GM23338 (cell line): ENCODE data around the gene PDE7B.

Experiments
- EZH2 ChIP-seq: fragments of 200-600 bp; sonication (generic); IDR thresholded peaks from one replicate; pipeline ENCODE4 v1.8.0; 2017; ENCODE audit warnings: antibody characterized with exemption, mild to moderate bottlenecking, low read depth; ENCODE audit not compliant: unreplicated experiment
- EZH2phosphoT487 ChIP-seq: fragments of 200-600 bp; sonication (generic); IDR thresholded peaks from one replicate; pipeline ENCODE4 v1.8.1; 2018; ENCODE audit warnings: antibody characterized with exemption; ENCODE audit not compliant: unreplicated experiment
- JUNB ChIP-seq: IDR thresholded peaks from one replicate; pipeline ENCODE4 v1.6.1; 2016; ENCODE audit warnings: antibody characterized with exemption; ENCODE audit not compliant: unreplicated experiment
- NANOG ChIP-seq: IDR thresholded peaks from 2 replicates; pipeline ENCODE4 v1.6.1; 2016; ENCODE audit warnings: antibody characterized with exemption, borderline replicate concordance
- POLR2AphosphoS5 ChIP-seq: IDR thresholded peaks from 2 replicates; pipeline ENCODE4 v1.6.1; 2016; ENCODE audit warnings: antibody characterized with exemption, low read depth
- REST ChIP-seq: IDR thresholded peaks from one replicate; pipeline ENCODE4 v1.6.1; 2018; ENCODE audit warnings: antibody characterized with exemption; ENCODE audit not compliant: unreplicated experiment
- STAT1 ChIP-seq: IDR thresholded peaks from one replicate; pipeline ENCODE4 v1.6.1; 2016; ENCODE audit warnings: antibody characterized with exemption; ENCODE audit not compliant: unreplicated experiment
- ZNF114 ChIP-seq: fragments of 250-450 bp; sonication (Bioruptor Pico); IDR thresholded peaks from 2 replicates; pipeline ENCODE4 v1.5.0; 2020; ENCODE audit warnings: mild to moderate bottlenecking, moderate library complexity
- ZNF331 ChIP-seq: fragments of 250-450 bp; sonication (Bioruptor Pico); IDR thresholded peaks from 2 replicates; pipeline ENCODE4 v1.5.0; 2020; ENCODE audit warnings: low read depth, mild to moderate bottlenecking, moderate library complexity
- TF ChIP-seq, protein P1 (sequence below), 2 experiments: fragments of 200-600 bp in 1 of 2; sonication (generic) in 1 of 2; conservative IDR thresholded peaks; 2 replicates each; pipeline versions ENCODE4 v1.5.1 to v1.6.1; 2016 to 2017; ENCODE audit warnings: antibody characterized with exemption in 2 of 2, low read depth in 2 of 2, mild to moderate bottlenecking in 2 of 2, moderate library complexity in 1 of 2
- TF ChIP-seq, protein P2 (sequence below): IDR thresholded peaks from 2 replicates; pipeline ENCODE4 v1.6.1; 2016; ENCODE audit warnings: antibody characterized with exemption

- TF ChIP-seq EZH2 (no peak), EZH2phosphoT487 (no peak), POLR2AphosphoS5 (no peak), JUNB (no peak), REST (no peak), STAT1 (no peak), ZNF331 (CRISPR knock-in tag) (no peak), ZNF114 (CRISPR knock-in tag) (no peak), NANOG (no peak)
- TF ChIP-seq, protein P1, sequence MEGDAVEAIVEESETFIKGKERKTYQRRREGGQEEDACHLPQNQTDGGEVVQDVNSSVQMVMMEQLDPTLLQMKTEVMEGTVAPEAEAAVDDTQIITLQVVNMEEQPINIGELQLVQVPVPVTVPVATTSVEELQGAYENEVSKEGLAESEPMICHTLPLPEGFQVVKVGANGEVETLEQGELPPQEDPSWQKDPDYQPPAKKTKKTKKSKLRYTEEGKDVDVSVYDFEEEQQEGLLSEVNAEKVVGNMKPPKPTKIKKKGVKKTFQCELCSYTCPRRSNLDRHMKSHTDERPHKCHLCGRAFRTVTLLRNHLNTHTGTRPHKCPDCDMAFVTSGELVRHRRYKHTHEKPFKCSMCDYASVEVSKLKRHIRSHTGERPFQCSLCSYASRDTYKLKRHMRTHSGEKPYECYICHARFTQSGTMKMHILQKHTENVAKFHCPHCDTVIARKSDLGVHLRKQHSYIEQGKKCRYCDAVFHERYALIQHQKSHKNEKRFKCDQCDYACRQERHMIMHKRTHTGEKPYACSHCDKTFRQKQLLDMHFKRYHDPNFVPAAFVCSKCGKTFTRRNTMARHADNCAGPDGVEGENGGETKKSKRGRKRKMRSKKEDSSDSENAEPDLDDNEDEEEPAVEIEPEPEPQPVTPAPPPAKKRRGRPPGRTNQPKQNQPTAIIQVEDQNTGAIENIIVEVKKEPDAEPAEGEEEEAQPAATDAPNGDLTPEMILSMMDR (conservative IDR thresholded peaks at IDR 0.05; ENCODE audit: low read depth in 2 of 2) = no peak
- TF ChIP-seq, protein P2, sequence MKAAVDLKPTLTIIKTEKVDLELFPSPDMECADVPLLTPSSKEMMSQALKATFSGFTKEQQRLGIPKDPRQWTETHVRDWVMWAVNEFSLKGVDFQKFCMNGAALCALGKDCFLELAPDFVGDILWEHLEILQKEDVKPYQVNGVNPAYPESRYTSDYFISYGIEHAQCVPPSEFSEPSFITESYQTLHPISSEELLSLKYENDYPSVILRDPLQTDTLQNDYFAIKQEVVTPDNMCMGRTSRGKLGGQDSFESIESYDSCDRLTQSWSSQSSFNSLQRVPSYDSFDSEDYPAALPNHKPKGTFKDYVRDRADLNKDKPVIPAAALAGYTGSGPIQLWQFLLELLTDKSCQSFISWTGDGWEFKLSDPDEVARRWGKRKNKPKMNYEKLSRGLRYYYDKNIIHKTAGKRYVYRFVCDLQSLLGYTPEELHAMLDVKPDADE = no peak
These were observed 39.4 kb downstream of the PDE7B start for GRCh38 chr6:135890876-135891275.
